GM21737 (cell line): ENCODE data around the gene PFDN6.
A peak's percentile ranks its signal among the peaks of the same experiment; 100 is the strongest.

ENCODE experiments used
- ATAC-seq: cut with Tn5 transposase; IDR thresholded peaks from one replicate; pipeline ENCODE4 v1.9.1; 2021; ENCODE audit warnings: mild to moderate bottlenecking, moderate library complexity; ENCODE audit not compliant: unreplicated experiment

Gene PFDN6

GRCh38 chr6:33294086-33294823 lies 4.9 kb downstream of the PFDN6 start:
- ATAC-seq: no peak

GRCh38 chr6:33295621-33296369 lies 6.4 kb downstream of the PFDN6 start:
- no peak for ATAC-seq

GRCh38 chr6:33296797-33297405 lies 7.5 kb downstream of the PFDN6 start:
- no peak for ATAC-seq

- no peak for ATAC-seq
Observed at GRCh38 chr6:33297406-33297955, 8.1 kb downstream of the PFDN6 start.

- ATAC-seq: no peak
Observed at GRCh38 chr6:33297956-33298772, 8.8 kb downstream of the PFDN6 start.

- ATAC-seq: peak; percentile 22
Observed at GRCh38 chr6:33298773-33299236, 9.4 kb downstream of the PFDN6 start, which contains the start of gene RGL2. Gene RGL2 (minus strand): TSS chr6:33298942. CDS start chr6:33298610, 332 bp downstream.

GRCh38 chr6:33299237-33299944 lies 10.0 kb downstream of the PFDN6 start:
- peak; percentile 60 for ATAC-seq

- no peak for ATAC-seq
Observed at GRCh38 chr6:33301877-33302276, 12.5 kb downstream of the PFDN6 start.

- no peak for ATAC-seq
Observed at GRCh38 chr6:33304216-33304615, 14.8 kb downstream of the PFDN6 start.

- ATAC-seq: no peak
Observed at GRCh38 chr6:33305052-33305451, 15.7 kb downstream of the PFDN6 start.

- ATAC-seq: no peak
Observed at GRCh38 chr6:33306356-33306755, 17.0 kb downstream of the PFDN6 start.

GRCh38 chr6:33312361-33313104 lies 23.1 kb downstream of the PFDN6 start:
- ATAC-seq: no peak

GRCh38 chr6:33313105-33313708 lies 23.8 kb downstream of the PFDN6 start:
- ATAC-seq: peak; percentile 3

- ATAC-seq: peak; percentile 34
Observed at GRCh38 chr6:33313709-33314514, 24.5 kb downstream of the PFDN6 start, which contains the start of gene TAPBP. Gene TAPBP (minus strand): TSS chr6:33314078. CDS start chr6:33314041, 37 bp downstream.

GRCh38 chr6:33314515-33314942 lies 25.1 kb downstream of the PFDN6 start:
- no peak for ATAC-seq

- no peak for ATAC-seq
Observed at GRCh38 chr6:33314943-33315792, 25.8 kb downstream of the PFDN6 start.
